A549 (cell line): Measurements from ENCODE around the gene CYP4F22. TPM values are rescaled to one million over a fixed set of nuclear protein-coding genes. Genes with fewer than 3 reads are reported as not detected.
"Not testable (repeated sequence)": the region's sequence is repeated elsewhere in the genome, so short reads cannot be mapped to it uniquely, and the experiment has no call there.

Source experiments
- ATAC-seq, 2 experiments: fragments of 200-7000 bp in 1 of 2; fragments of >200 bp in 1 of 2; cut with Nextera tagmentation in 1 of 2; cut with Tn5 transposase in 1 of 2; 3 replicates each; pipeline versions ENCODE4 v1.8.0 to v1.9.1; 2018 to 2020; ENCODE audit warnings: mild to moderate bottlenecking in 1 of 2, moderate library complexity in 1 of 2
- CTCF ChIA-PET: fragments of 300-600 bp; sonication (Branson Sonifier 250); formaldehyde crosslinking; extraction: SDS; loops from one replicate; lab custom pipeline; 2021; ENCODE audit warnings: antibody characterized with exemption, inconsistent platforms; lab: Yijun Ruan, JAX
- POLR2A ChIA-PET: fragments of 350-600 bp; formaldehyde crosslinking; extraction: SDS; loops from one replicate; lab custom pipeline; 2021; ENCODE audit warnings: antibody characterized with exemption, inconsistent platforms; lab: Yijun Ruan, JAX
- DNase-seq, 2 experiments: peaks; one replicate each; pipeline versions ENCODE4 v3.0.0 to v3.0.0-alpha.2; 2011 to 2016; ENCODE audit warnings: low read depth in 1 of 2, low spot score in 1 of 2
- FAIRE-seq: peaks from 2 replicates; lab custom pipeline; 2011; peaks lifted over from hg19 to GRCh38; lab: Jason Lieb, UNC
- H3K27ac ChIP-seq, 2 experiments: fragments of >200 bp; sonication (Bioruptor Twin); formaldehyde crosslinking; 3 replicates each; pipeline ENCODE4 v1.5.1; 2016 to 2017
- H3K4me1 ChIP-seq: fragments of >200 bp; sonication (Bioruptor Twin); formaldehyde crosslinking; 3 replicates; pipeline ENCODE4 v1.6.1; 2016
- H3K4me2 ChIP-seq: fragments of >200 bp; sonication (Bioruptor Twin); formaldehyde crosslinking; 3 replicates; pipeline ENCODE4 v1.6.1; 2016
- H3K4me3 ChIP-seq: fragments of >200 bp; sonication (Bioruptor Twin); formaldehyde crosslinking; 3 replicates; pipeline ENCODE4 v1.5.1; 2016
- H3K9me3 ChIP-seq: fragments of >200 bp; sonication (Bioruptor Twin); formaldehyde crosslinking; 3 replicates; pipeline ENCODE4 v1.6.1; 2016
- BHLHE40 ChIP-seq: IDR thresholded peaks from 2 replicates; pipeline ENCODE4 v1.6.1; 2012; ENCODE audit warnings: low read depth, low read length, inconsistent platforms
- CBX8 ChIP-seq: fragments of 200-600 bp; sonication (generic); IDR thresholded peaks from 2 replicates; pipeline ENCODE4 v1.6.1; 2016
- CEBPB ChIP-seq, 2 experiments: fragments of >200 bp in 1 of 2; sonication (Bioruptor Twin) in 1 of 2; formaldehyde crosslinking in 1 of 2; IDR thresholded peaks; 2 replicates each; pipeline ENCODE4 v1.6.1; 2012 to 2016
- EHMT2 ChIP-seq: fragments of 200-600 bp; sonication (generic); IDR thresholded peaks from 2 replicates; pipeline ENCODE4 v1.6.1; 2016; ENCODE audit warnings: antibody characterized with exemption, low read depth, mild to moderate bottlenecking, moderate library complexity
- EP300 ChIP-seq, 2 experiments: fragments of >200 bp; sonication (Bioruptor Twin); formaldehyde crosslinking; IDR thresholded peaks; 2 replicates in 1 of 2; 3 replicates in 1 of 2; pipeline ENCODE4 v1.6.1; 2016 to 2017
- FOSB ChIP-seq: fragments of 250-450 bp; sonication (Bioruptor Pico); IDR thresholded peaks from 2 replicates; pipeline ENCODE4 v1.5.0; 2020; ENCODE audit warnings: mild to moderate bottlenecking, moderate library complexity
- HEYL ChIP-seq: fragments of 250-450 bp; sonication (Bioruptor Pico); IDR thresholded peaks from 2 replicates; pipeline ENCODE4 v1.8.0; 2021; ENCODE audit warnings: mild to moderate bottlenecking, moderate library complexity
- HMGXB4 ChIP-seq: fragments of 250-450 bp; sonication (Bioruptor Pico); IDR thresholded peaks from 2 replicates; pipeline ENCODE4 v1.5.0; 2021; ENCODE audit warnings: mild to moderate bottlenecking, moderate library complexity, borderline replicate concordance
- HOXB13 ChIP-seq: fragments of 250-450 bp; sonication (Bioruptor Pico); IDR thresholded peaks from 2 replicates; pipeline ENCODE4 v1.5.0; 2020; ENCODE audit warnings: low read depth, mild to moderate bottlenecking, moderate library complexity
- HOXB5 ChIP-seq: fragments of 250-450 bp; sonication (Bioruptor Pico); IDR thresholded peaks from 2 replicates; pipeline ENCODE4 v1.5.0; 2020; ENCODE audit warnings: mild to moderate bottlenecking, moderate library complexity
- JUN ChIP-seq, 2 experiments: fragments of >200 bp; sonication (Bioruptor Twin); formaldehyde crosslinking; IDR thresholded peaks; 2 replicates in 1 of 2; 3 replicates in 1 of 2; pipeline ENCODE4 v1.6.1; 2016 to 2017
- MAFK ChIP-seq: fragments of 450-650 bp; IDR thresholded peaks from 2 replicates; pipeline ENCODE4 v1.6.1; 2014; ENCODE audit not compliant: partially characterized antibody
- MYC ChIP-seq: IDR thresholded peaks from 2 replicates; pipeline ENCODE4 v1.6.1; 2012; ENCODE audit warnings: mild to moderate bottlenecking, inconsistent platforms, low read length, improper control_type of control experiment, borderline replicate concordance
- PBX3 ChIP-seq: IDR thresholded peaks from 2 replicates; pipeline ENCODE4 v1.6.1; 2012
- POLR2AphosphoS2 ChIP-seq: conservative IDR thresholded peaks from 2 replicates; pipeline ENCODE4 v1.6.1; 2012; ENCODE audit warnings: low read length, improper control_type of control experiment, inconsistent platforms
- RCOR1 ChIP-seq: fragments of 150-350 bp; IDR thresholded peaks from 2 replicates; pipeline ENCODE4 v1.6.1; 2014; ENCODE audit warnings: antibody characterized with exemption, low read length, low read depth
- REST ChIP-seq: fragments of 200-600 bp; sonication (generic); IDR thresholded peaks from 2 replicates; pipeline ENCODE4 v1.6.1; 2016; ENCODE audit warnings: antibody characterized with exemption, mild to moderate bottlenecking, moderate library complexity
- RNF2 ChIP-seq: fragments of 200-600 bp; sonication (generic); IDR thresholded peaks from 2 replicates; pipeline ENCODE4 v1.6.1; 2016; ENCODE audit warnings: low read depth, mild to moderate bottlenecking, antibody characterized with exemption, moderate library complexity, borderline replicate concordance
- SREBF2 ChIP-seq: fragments of 450-650 bp; IDR thresholded peaks from 2 replicates; pipeline ENCODE4 v1.6.1; 2014; ENCODE audit warnings: mild to moderate bottlenecking, moderate library complexity
- TP53 ChIP-seq: fragments of 250-450 bp; sonication (Bioruptor Pico); IDR thresholded peaks from 2 replicates; pipeline ENCODE4 v1.5.0; 2021; ENCODE audit warnings: mild to moderate bottlenecking, moderate library complexity
- WGBS: methylation state at CpG from one replicate; pipeline ENCODE4 v1.1.6; 2017; ENCODE audit errors: missing lambda C conversion rate; 5-methylcytosine and 5-hydroxymethylcytosine counted together
- polyA plus RNA-seq, 4 experiments: library from polyadenylated mRNA; depleted of rRNA in 3 of 4; stranded (reverse); fragments of >200 nt; fragmentation: RNase III in 1 of 4; extraction: RNeasy Plus Mini Kit Qiagen cat#74134 plus additional on column Dnase treatment in 1 of 4; gene quantifications; 2 replicates in 3 of 4; 3 replicates in 1 of 4; pipeline ENCODE4 v1.2.3, GENCODE V29; 2011 to 2017

The CYP4F22 gene
- polyA plus RNA-seq, 2 of the 4 experiments (the other 2 are of a cell fraction): 0.05 TPM; not detected in 1

GRCh38 chr19:15591796-15592195, 83.5 kb downstream of the CYP4F22 start:
- no peak overlapping the region for H3K4me2 ChIP-seq
- CTCF ChIA-PET: interaction anchor here (0.5 kb wide), 1 partner anchor 386 kb away, joined by 3 read pairs; no protein-coding TSS in a partner anchor
- no peak overlapping the region for H3K4me3 ChIP-seq
- 46% methylated on average over 4 of the region's 4 CpGs for WGBS
- TF ChIP-seq CEBPB (IDR thresholded peaks at IDR 0.05): no peak
- TF ChIP-seq JUN (IDR thresholded peaks at IDR 0.05): no peak
- no peak for TF ChIP-seq POLR2AphosphoS2
- TF ChIP-seq HMGXB4 (CRISPR knock-in tag): no peak
- no peak for TF ChIP-seq PBX3
- TF ChIP-seq FOSB (CRISPR knock-in tag): no peak
- TF ChIP-seq MYC: no peak
- no peak for TF ChIP-seq HOXB13 (CRISPR knock-in tag)
- TF ChIP-seq HEYL (CRISPR knock-in tag): no peak
- TF ChIP-seq CBX8: no peak
- POLR2A ChIA-PET: no interaction called here
- no peaks in the 10 kb centered on the region for H3K4me1 ChIP-seq
- FAIRE-seq: no peak
- no peak for ATAC-seq
- H3K27ac ChIP-seq: no peak overlapping the region
- DNase-seq: no peak
- H3K9me3 ChIP-seq: no peaks in the 10 kb centered on the region

DNA sequence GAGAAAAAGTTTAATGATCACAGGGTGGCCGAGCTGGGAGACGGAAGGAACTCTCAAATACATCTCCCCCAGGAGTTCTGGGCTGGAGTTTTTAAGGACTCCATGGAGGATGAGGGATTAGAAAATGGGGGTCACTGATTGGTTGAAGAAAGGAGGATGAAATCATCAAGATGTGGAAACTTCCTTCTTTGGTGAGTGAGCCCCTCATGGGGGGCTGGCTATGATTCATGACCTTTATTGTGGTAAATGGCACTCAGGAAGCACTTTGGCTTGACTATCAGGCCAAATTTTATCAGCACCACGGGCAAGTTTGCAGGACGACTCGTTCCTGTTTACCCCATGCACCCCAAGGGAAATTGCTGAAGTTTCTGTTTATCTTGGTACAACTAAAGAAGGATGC, 84.2 kb downstream of the CYP4F22 start:
- CTCF ChIA-PET: interaction anchor here (0.5 kb wide), 1 partner anchor 386 kb away, joined by 3 read pairs; no protein-coding TSS in a partner anchor
- ATAC-seq, H3K4me3 ChIP-seq, DNase-seq, H3K4me2 ChIP-seq, FAIRE-seq, H3K9me3 ChIP-seq, POLR2A ChIA-PET, H3K4me1 ChIP-seq, H3K27ac ChIP-seq: not testable (repeated sequence)
- WGBS: 0% methylated on average over 5 of the region's 5 CpGs

GRCh38 chr19:15593766-15594165, 85.4 kb downstream of the CYP4F22 start:
- H3K27ac ChIP-seq, DNase-seq, CTCF ChIA-PET, FAIRE-seq, POLR2A ChIA-PET, H3K9me3 ChIP-seq, H3K4me2 ChIP-seq, H3K4me1 ChIP-seq, H3K4me3 ChIP-seq, ATAC-seq: not testable (repeated sequence)
- 0% methylated on average over 4 of the region's 4 CpGs for WGBS

DNA sequence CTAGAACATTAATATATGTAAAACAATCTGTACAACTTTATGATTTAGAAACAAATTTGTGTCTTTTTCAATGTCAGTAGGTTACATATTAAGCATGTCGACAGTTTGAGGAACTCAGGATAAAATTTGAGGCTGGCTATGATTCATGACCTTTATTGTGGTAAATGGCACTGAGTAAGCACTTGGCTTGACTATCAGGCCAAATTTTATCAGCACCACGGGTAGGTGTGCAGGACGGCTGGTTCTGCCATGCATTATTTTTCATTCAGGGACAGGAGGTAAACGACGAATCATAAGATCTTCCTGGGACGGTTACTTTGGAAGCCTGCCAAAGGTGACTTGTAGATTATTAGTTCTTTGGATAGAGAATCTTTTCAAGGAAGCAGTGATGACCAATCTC, 86.7 kb downstream of the CYP4F22 start:
- DNase-seq: no peak

More for the DNA sequence above, 86.7 kb downstream of the CYP4F22 start:
- no peak overlapping the region for H3K4me2 ChIP-seq
- H3K4me1 ChIP-seq: no peaks in the 10 kb centered on the region
- no peak for FAIRE-seq
- H3K27ac ChIP-seq: no peak overlapping the region
- POLR2A ChIA-PET: no interaction called here
- WGBS: under 1% methylated on average over 6 of the region's 6 CpGs
- CTCF ChIA-PET: no interaction called here
- H3K4me3 ChIP-seq: no peak overlapping the region
- TF ChIP-seq HEYL (CRISPR knock-in tag) (no peak), MYC (no peak), PBX3 (no peak), RCOR1 (no peak), SREBF2 (no peak), EHMT2 (no peak), TP53 (CRISPR knock-in tag) (no peak), EP300 (IDR thresholded peaks at IDR 0.05) (no peak), HOXB5 (CRISPR knock-in tag) (no peak), BHLHE40 (no peak), RNF2 (no peak), MAFK (no peak), REST (no peak)
- ATAC-seq: no peak
- H3K9me3 ChIP-seq: no peaks in the 10 kb centered on the region
